OCI-LY1 (cell line): ENCODE results near the gene YIPF7.

Experiments
- EZH2 ChIP-seq: fragments of 200-600 bp; sonication (generic), shearing (Covaris generic); IDR thresholded peaks from 2 replicates; pipeline ENCODE4 v1.8.0; 2017; ENCODE audit warnings: borderline replicate concordance, mixed run types, mild to moderate bottlenecking, antibody characterized with exemption, low read length, moderate library complexity, mixed read lengths
- TF ChIP-seq, protein P1 (sequence below): fragments of 200-600 bp; sonication (generic), shearing (Covaris generic); IDR thresholded peaks from 2 replicates; pipeline ENCODE4 v1.5.1; 2017; ENCODE audit warnings: mild to moderate bottlenecking, antibody characterized with exemption, low read length, moderate library complexity, mixed read lengths

DNA sequence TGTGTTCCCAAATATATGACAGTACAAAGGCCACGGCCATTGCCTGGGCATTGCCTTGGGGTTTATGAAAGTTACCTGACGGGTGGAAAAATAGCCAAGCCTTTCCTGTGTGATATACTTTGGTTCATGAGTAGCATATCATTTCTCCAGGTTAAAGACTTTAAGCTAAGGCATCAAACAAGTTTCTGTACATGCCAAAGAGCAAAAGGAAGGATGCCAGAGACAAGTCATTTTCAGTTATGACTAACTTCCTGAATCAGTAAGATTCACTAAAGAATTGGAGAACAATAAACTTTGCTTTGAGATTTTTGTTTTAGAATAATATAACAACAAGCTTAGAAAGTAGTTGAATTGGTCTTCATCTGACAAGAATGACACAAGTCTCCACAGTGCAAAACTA, 17.1 kb upstream of the YIPF7 start:
- TF ChIP-seq, protein P1, sequence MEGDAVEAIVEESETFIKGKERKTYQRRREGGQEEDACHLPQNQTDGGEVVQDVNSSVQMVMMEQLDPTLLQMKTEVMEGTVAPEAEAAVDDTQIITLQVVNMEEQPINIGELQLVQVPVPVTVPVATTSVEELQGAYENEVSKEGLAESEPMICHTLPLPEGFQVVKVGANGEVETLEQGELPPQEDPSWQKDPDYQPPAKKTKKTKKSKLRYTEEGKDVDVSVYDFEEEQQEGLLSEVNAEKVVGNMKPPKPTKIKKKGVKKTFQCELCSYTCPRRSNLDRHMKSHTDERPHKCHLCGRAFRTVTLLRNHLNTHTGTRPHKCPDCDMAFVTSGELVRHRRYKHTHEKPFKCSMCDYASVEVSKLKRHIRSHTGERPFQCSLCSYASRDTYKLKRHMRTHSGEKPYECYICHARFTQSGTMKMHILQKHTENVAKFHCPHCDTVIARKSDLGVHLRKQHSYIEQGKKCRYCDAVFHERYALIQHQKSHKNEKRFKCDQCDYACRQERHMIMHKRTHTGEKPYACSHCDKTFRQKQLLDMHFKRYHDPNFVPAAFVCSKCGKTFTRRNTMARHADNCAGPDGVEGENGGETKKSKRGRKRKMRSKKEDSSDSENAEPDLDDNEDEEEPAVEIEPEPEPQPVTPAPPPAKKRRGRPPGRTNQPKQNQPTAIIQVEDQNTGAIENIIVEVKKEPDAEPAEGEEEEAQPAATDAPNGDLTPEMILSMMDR = no peak
- no peak for TF ChIP-seq EZH2
